HT1080 (cell line): Measurements from ENCODE around the gene CSRP2. TPM values are rescaled to one million over a fixed set of nuclear protein-coding genes. Genes with fewer than 3 reads are reported as not detected.
A peak's percentile ranks its signal among the peaks of the same experiment; 100 is the strongest.

Source experiments
- DNase-seq: peaks from one replicate; pipeline ENCODE4 v3.0.0-alpha.2; 2015; ENCODE audit warnings: low read depth
- total RNA-seq: library from RNA; depleted of rRNA; stranded (reverse); fragments of >200 nt; shearing (Covaris generic); gene quantifications from 2 replicates; pipeline ENCODE4 v1.2.3, GENCODE V29; 2014

CSRP2 gene
- total RNA-seq, 1 experiment from 2014 or later: 17.6 TPM

GRCh38 chr12:76895796-76896195 is 17.0 kb upstream of the CSRP2 start:
- no peak for DNase-seq

DNA sequence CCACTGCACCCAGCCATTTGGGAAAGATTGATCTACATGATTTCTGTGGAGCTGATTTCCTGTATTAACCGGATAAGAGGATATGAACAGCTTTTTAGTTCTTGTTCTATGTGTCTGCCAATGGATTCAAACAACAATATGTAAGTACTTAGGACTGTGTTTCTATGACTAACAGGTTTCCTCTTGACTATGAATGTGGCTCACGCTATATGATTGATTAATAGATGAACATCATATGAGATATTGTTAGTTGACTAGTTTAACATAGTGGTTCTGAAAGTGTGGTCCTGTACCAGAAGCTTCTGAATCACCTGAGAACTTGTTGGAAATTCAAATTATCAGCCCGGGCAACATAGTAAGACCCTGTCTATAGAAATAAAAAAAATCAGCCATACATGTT is 12.8 kb upstream of the CSRP2 start:
- no peak for DNase-seq

GRCh38 chr12:76890151-76891143 is 11.6 kb upstream of the CSRP2 start:
- DNase-seq: no peak

DNA sequence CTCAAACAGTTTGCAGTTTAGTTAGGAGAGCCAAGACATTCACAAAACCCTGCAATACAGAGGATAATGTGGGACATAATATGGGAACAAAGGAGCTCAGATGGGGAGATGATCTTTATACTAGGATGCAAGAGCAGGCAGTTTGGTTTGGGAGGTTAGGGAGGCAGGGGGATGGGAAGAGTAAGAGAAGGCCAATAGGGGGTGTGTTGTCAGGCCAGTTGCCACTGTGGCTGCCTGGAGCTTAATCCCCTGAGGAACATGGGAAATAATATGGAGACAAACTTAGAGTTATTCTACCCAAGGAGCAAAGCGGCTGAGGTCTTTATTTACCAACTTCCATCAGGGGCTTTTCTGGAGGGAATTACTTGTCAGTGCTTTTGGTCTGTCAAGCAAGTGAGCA is 10.0 kb upstream of the CSRP2 start:
- no peak for DNase-seq

GRCh38 chr12:76883811-76884210 is 5.0 kb upstream of the CSRP2 start:
- peak; percentile 23 for DNase-seq

DNA sequence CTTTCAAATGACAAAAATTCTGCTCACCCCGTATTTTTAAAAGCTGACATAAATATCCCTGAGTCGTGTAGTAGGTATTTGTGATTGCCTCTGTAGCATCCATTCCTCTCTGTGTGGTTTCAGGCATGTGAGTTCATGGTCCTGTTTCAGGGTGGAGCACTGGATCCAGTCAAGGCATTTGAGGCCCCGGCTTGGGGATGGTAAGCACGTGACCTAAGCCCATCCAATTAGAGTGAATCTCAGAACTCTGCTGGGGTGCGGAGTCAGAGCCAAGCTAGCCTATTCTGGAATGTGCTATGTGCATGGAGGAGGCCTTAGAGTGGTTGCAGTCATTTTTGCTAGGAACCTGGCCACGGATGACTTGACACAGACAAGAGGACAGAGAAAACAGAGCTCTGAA is 4.3 kb upstream of the CSRP2 start:
- DNase-seq: no peak

DNA sequence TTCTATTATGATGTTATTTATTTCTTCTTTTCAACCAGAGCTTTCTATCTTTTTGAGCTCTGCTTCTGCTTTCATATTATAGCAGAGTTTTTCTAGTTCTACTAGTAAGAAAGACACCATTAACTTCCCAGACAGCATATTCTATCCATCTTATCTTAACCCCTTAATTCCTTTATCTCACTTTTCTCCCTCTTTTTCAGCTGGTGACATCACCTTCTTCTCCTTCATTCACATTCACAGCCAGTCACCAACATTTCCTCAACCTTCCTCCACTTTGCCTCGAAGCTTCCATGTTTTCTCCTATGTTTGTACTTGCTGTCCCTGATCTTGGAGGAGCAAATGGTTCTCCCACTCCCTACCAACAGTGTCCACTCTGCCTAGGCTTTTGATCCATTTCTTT is 3.5 kb upstream of the CSRP2 start:
- no peak for DNase-seq

DNA sequence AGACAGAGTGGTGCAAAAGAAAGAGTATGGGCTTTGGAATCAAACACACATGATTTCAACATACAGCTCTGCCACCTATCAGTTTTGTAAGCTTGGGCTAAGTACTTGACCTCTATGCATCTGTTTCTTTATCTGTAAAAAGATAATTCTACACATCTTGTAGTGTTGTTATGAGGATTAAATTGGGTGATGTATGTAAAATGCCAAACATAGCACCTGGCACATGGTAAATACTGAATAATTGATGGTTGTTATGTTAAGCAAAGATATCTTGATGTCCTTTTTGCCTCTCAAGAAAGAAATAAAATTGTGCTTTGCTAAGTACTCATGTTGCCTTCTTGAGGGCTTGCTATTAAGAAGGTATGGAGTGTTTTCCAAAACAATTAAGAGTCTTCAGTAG is 2.3 kb upstream of the CSRP2 start:
- DNase-seq: no peak

- no peak for DNase-seq
These were observed 1.8 kb upstream of the CSRP2 start for GRCh38 chr12:76880519-76881023.

GRCh38 chr12:76879710-76880518 is 1.1 kb upstream of the CSRP2 start:
- DNase-seq: no peak

GRCh38 chr12:76878099-76878898 is 520 bp downstream of the CSRP2 start:
- DNase-seq: no peak

GRCh38 chr12:76876696-76877229 is 2.1 kb downstream of the CSRP2 start:
- DNase-seq: no peak

DNA sequence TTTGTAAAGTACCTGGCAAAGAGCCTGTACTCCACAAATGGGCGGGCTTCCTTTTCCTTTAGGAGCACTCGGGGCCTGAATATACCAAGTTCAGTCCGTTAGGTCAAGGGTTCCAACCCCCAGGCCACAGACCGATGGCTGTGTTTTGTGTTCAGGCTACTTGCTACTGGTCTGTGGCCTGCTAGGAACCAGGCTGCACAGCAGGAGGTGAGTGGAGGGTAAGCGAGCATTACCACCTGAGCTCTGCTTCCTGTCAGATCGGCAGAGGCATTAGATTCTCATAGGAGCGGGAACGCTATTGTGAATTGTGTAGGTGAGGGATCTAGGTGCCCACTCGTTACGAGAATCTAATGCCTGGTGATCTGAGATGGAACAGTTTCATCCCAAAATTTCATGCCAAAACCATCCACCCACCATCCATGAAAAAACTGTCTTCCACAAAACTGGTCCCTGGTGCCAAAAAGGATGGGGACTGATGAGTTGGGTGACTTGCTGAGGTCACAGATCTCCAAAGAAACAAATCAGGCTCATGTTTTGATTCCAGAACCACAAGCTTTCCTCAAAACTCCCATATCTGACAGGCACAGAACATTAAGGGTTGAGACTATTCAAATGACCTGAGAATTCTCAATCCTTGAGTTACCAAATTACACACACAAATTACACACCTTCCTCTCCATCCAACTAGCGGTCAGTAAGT is 4.2 kb downstream of the CSRP2 start:
- DNase-seq: no peak

DNA sequence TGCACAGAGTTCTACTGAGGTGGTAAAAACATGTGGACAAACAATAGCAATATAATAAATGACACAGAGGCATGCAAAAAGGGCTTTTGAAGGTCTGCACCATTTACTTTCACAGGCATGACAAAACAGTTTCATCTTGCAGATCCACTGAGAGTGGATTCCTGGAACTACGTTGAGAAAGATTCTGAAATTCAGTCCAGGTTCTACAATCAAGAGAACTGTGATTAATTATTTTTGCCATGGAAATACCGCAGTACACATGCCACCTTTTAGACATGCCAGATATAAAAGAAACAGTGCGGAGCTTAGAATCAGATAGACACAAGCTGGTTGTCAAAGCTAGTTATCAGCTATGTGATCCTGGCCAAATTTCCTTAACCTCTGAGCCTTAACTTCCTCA is 4.8 kb downstream of the CSRP2 start:
- DNase-seq: no peak

GRCh38 chr12:76872415-76872814 is 6.4 kb downstream of the CSRP2 start:
- DNase-seq: no peak

DNA sequence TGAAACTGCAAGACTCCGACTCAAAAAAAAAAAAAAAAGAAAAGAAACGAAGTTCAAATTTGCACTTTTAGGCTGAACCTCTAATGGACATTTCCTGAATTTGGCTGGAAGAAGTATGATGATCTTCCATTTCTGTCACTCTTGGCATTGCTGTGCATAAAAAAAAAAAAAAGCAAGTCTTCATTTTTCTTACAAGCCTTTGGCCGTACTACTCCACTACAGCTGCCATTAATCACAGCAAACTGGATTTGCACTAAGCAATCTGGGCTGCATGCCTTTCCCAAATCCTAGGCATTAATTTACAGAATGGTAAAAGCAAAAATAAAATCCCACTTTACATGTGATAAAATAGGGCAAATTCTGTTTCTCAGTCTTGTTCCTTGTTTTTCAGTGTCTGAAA is 7.1 kb downstream of the CSRP2 start:
- no peak for DNase-seq

DNA sequence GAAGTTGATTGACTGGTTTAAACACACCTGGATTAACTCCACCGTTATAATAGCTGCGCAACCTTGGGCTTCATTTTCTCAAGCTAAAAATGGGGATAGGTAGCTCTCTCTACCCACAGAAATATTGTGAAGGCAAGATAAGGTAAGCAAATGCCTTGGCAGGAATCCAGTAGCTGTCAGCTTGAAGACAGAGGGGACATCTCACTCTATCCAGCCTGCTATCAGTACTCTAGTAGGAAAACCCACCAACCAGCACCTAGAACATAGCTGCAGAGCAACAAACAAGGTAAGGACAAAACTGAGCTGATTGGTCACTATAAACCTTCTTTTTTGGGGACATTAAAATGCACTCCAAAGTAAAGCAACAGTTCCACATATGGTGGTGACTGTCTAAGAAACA is 7.7 kb downstream of the CSRP2 start:
- no peak for DNase-seq

DNA sequence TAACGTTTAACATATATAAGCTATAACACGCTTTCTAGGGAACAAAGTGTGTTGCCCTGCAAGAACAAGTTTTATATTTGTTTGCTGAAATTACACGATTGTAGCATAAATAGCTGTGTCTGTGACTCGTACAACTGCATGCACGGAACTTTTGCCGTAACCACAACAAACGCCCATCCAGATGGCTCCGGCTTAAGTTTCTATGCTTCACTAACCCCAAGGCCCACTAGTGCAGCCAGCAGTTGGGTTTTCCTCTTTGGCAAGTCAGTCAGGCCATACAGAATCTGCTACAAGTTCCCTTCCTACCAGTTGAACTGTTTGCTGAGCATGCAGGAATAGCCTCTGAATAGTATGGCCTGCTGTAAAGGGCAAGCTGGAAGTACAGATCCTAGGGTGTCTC is 12.1 kb downstream of the CSRP2 start:
- DNase-seq: no peak

- DNase-seq: no peak
These were observed 12.7 kb downstream of the CSRP2 start for GRCh38 chr12:76866151-76866567.

- no peak for DNase-seq
These were observed 13.9 kb downstream of the CSRP2 start for GRCh38 chr12:76864791-76865400.
